GM21717 (cell line): ENCODE results near the gene CDK5RAP2.

Source experiments
- ATAC-seq: cut with Tn5 transposase; IDR thresholded peaks from one replicate; pipeline ENCODE4 v1.9.1; 2021; ENCODE audit warnings: mild to moderate bottlenecking, moderate library complexity; ENCODE audit not compliant: unreplicated experiment

The CDK5RAP2 gene

GRCh38 chr9:120365386-120365785, 214.6 kb downstream of the CDK5RAP2 start:
- no peak for ATAC-seq

- no peak for ATAC-seq
Observed at GRCh38 chr9:120363697-120364096, 216.3 kb downstream of the CDK5RAP2 start.

- ATAC-seq: no peak
Observed at GRCh38 chr9:120362446-120362845, 217.5 kb downstream of the CDK5RAP2 start.

GRCh38 chr9:120361551-120361950, 218.4 kb downstream of the CDK5RAP2 start:
- no peak for ATAC-seq

GRCh38 chr9:120360510-120360909, 219.5 kb downstream of the CDK5RAP2 start:
- no peak for ATAC-seq

GRCh38 chr9:120360046-120360445, 219.9 kb downstream of the CDK5RAP2 start:
- no peak for ATAC-seq

- ATAC-seq: no peak
Observed at GRCh38 chr9:120358877-120359276, 221.1 kb downstream of the CDK5RAP2 start.

GRCh38 chr9:120353506-120353905, 226.5 kb downstream of the CDK5RAP2 start:
- ATAC-seq: no peak

GRCh38 chr9:120351106-120351505, 228.9 kb downstream of the CDK5RAP2 start:
- no peak for ATAC-seq

GRCh38 chr9:120350596-120350995, 229.4 kb downstream of the CDK5RAP2 start:
- no peak for ATAC-seq

- ATAC-seq: no peak
Observed at GRCh38 chr9:120348951-120349429, 231.0 kb downstream of the CDK5RAP2 start.

- ATAC-seq: no peak
Observed at GRCh38 chr9:120345379-120345778, 234.6 kb downstream of the CDK5RAP2 start.

GRCh38 chr9:120344230-120344629, 235.7 kb downstream of the CDK5RAP2 start:
- ATAC-seq: no peak

GRCh38 chr9:120343416-120343815, 236.6 kb downstream of the CDK5RAP2 start:
- no peak for ATAC-seq
